IMR-90 (cell line): ENCODE results near the gene NRL. TPM values are rescaled to one million over a fixed set of nuclear protein-coding genes. Genes with fewer than 3 reads are reported as not detected.

Experiments
- CHD1 ChIP-seq: IDR thresholded peaks from 2 replicates; pipeline ENCODE4 v1.6.1; 2012; ENCODE audit warnings: low read depth, low read length, improper control_type of control experiment
- MAZ ChIP-seq: IDR thresholded peaks from 2 replicates; pipeline ENCODE4 v1.6.1; 2012; ENCODE audit warnings: low read depth, mild to moderate bottlenecking, low read length, improper control_type of control experiment, moderate library complexity, borderline replicate concordance
- POLR2A ChIP-seq: IDR thresholded peaks from 2 replicates; pipeline ENCODE4 v1.6.1; 2012; ENCODE audit warnings: mild to moderate bottlenecking, low read depth, low read length
- RFX5 ChIP-seq: IDR thresholded peaks from 2 replicates; pipeline ENCODE4 v1.8.0; 2012; ENCODE audit warnings: low read depth, mild to moderate bottlenecking, low read length, moderate library complexity
- SMC3 ChIP-seq: fragments of 150-350 bp; IDR thresholded peaks from 2 replicates; pipeline ENCODE4 v1.6.1; 2016; ENCODE audit warnings: low read depth, mild to moderate bottlenecking, antibody characterized with exemption, low read length, moderate library complexity
- polyA plus RNA-seq, 3 experiments: library from polyadenylated mRNA; depleted of rRNA; stranded (reverse); fragments of >200 nt; gene quantifications; 2 replicates each; pipeline ENCODE4 v1.2.3, GENCODE V29; 2012; ENCODE audit warnings: low replicate concordance in 1 of 3
- total RNA-seq: library from RNA; depleted of rRNA; stranded (reverse); fragments of >200 nt; gene quantifications from 2 replicates; pipeline ENCODE4 v1.2.3, GENCODE V29; 2012

NRL gene
- total and polyA plus RNA-seq, 2 of the 4 experiments (the other 2 are of a cell fraction) = 0.18 to 0.70 TPM

DNA sequence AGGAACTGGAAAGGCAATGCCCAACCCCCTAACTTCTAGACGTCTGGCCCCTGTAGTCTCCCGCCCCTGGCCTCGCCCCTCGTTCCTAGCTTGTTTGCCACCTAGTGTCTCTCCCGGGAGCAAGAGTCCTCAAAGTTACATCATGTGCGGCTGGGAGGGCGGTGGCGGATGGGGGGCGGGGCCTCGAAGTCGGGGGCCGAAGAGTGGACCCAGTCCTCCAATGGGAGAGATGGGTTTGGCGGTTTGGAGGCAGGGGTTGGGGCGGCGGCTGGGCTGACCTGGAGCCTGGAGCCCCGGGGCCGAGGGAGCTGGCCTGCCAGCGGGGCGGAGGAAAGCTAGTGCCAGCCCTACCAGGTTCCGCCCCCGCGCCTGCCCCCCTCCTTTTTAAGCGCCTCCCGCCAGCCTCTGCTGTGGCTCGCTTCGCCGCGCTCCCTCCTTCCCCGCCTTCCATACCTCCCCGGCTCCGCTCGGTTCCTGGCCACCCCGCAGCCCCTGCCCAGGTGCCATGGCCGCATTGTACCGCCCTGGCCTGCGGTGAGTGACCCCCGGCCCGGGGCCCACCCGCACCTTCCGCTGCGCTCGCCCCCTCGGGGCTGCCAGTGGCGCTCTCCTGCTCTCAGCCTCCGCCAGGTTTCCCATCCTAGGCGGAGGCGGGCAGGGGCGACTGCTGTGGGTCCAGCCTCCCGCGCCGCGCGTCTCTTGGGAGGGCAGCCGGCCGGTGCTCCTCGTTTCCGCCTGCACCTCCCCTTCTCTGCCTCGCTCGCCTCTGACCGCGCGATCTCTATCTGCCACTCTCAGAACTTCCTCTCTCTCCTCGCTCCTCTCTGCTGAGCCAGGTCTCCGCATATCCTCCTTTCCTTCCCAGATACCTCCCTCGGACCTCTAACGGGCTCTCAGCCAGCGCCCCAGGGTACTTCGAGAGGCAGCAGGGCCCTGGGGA lies 20.6 kb downstream of the NRL start, which contains the start of gene PCK2 (continued):
- TF ChIP-seq MAZ = peak; percentile 72; the same call in 1 of the 2 replicates
- TF ChIP-seq POLR2A = peak; percentile 89
- TF ChIP-seq RFX5 = no peak
- TF ChIP-seq SMC3 = no peak
- TF ChIP-seq CHD1 = no peak
